Measurements from ENCODE around the gene PXDN.

PXDN gene

GRCh38 chr2:1664698-1665097, 79.6 kb downstream of the PXDN start:
- Mint-ChIP-seq H3K4me1 (peaks cover 7% of the 10 kb centered on the region), H3K4me3 (no peak overlapping the region), H3K9me3 (no peaks in the 10 kb centered on the region), H3K27me3 (ENCODE audit: low read depth) (no peaks in the 10 kb centered on the region), H3K27ac (no peak overlapping the region), H3K36me3 (ENCODE audit: low read depth) (peaks cover 83% of the 10 kb centered on the region)
- TF ChIP-seq CTCF (IDR thresholded peaks at IDR 0.05; ENCODE audit: unreplicated experiment in 3 of 3): no peak

GRCh38 chr2:1664076-1664605, 80.2 kb downstream of the PXDN start:
- no peak for TF ChIP-seq CTCF (IDR thresholded peaks at IDR 0.05; ENCODE audit: unreplicated experiment in 3 of 3)
- Mint-ChIP-seq H3K36me3 (ENCODE audit: low read depth) (peaks cover 82% of the 10 kb centered on the region), H3K4me1 (peaks cover 7% of the 10 kb centered on the region), H3K9me3 (no peaks in the 10 kb centered on the region), H3K27ac (no peak overlapping the region), H3K4me3 (no peak overlapping the region), H3K27me3 (ENCODE audit: low read depth) (no peaks in the 10 kb centered on the region)

- Mint-ChIP-seq H3K36me3 (ENCODE audit: low read depth) (peaks cover 81% of the 10 kb centered on the region), H3K27me3 (ENCODE audit: low read depth) (no peaks in the 10 kb centered on the region), H3K4me3 (no peak overlapping the region), H3K4me1 (peaks cover 7% of the 10 kb centered on the region), H3K27ac (no peak overlapping the region), H3K9me3 (no peaks in the 10 kb centered on the region)
- TF ChIP-seq CTCF (IDR thresholded peaks at IDR 0.05; ENCODE audit: unreplicated experiment in 3 of 3): no peak
Measured at GRCh38 chr2:1663621-1664020, 80.7 kb downstream of the PXDN start.

GRCh38 chr2:1662606-1663180, 81.6 kb downstream of the PXDN start:
- Mint-ChIP-seq H3K9me3 (no peaks in the 10 kb centered on the region), H3K36me3 (ENCODE audit: low read depth) (peaks cover 79% of the 10 kb centered on the region), H3K27me3 (ENCODE audit: low read depth) (no peaks in the 10 kb centered on the region), H3K27ac (no peak overlapping the region), H3K4me1 (peaks cover 11% of the 10 kb centered on the region), H3K4me3 (no peak overlapping the region)
- no peak for TF ChIP-seq CTCF (IDR thresholded peaks at IDR 0.05; ENCODE audit: unreplicated experiment in 3 of 3)

- no peak for TF ChIP-seq CTCF (IDR thresholded peaks at IDR 0.05; ENCODE audit: unreplicated experiment in 3 of 3)
- Mint-ChIP-seq H3K27me3 (ENCODE audit: low read depth) (no peaks in the 10 kb centered on the region), H3K4me3 (no peak overlapping the region), H3K27ac (no peak overlapping the region), H3K36me3 (ENCODE audit: low read depth) (peaks cover 77% of the 10 kb centered on the region), H3K9me3 (no peaks in the 10 kb centered on the region), H3K4me1 (peaks cover 11% of the 10 kb centered on the region)
Measured at GRCh38 chr2:1661891-1662605, 82.3 kb downstream of the PXDN start.

All from nephron (organoid).